ENCODE results near the gene CFDP1.
A peak's percentile ranks its signal among the peaks of the same experiment; 100 is the strongest.

CFDP1 gene

GRCh38 chr16:75317532-75317931 is 115.8 kb downstream of the CFDP1 start:
- no peak for DNase-seq

GRCh38 chr16:75317101-75317522 is 116.2 kb downstream of the CFDP1 start:
- DNase-seq: peak; percentile 96

- no peak for DNase-seq
These were observed 117.6 kb downstream of the CFDP1 start for GRCh38 chr16:75315539-75316306.

- DNase-seq: no peak
These were observed 120.4 kb downstream of the CFDP1 start for GRCh38 chr16:75312875-75313274.

- DNase-seq: no peak
These were observed 121.8 kb downstream of the CFDP1 start for GRCh38 chr16:75311383-75311938.

- DNase-seq: no peak
These were observed 122.8 kb downstream of the CFDP1 start for GRCh38 chr16:75310541-75310940.

GRCh38 chr16:75309899-75310430 is 123.3 kb downstream of the CFDP1 start:
- DNase-seq: no peak

- no peak for DNase-seq
These were observed 124.1 kb downstream of the CFDP1 start for GRCh38 chr16:75309156-75309555.

GRCh38 chr16:75308011-75308410 is 125.3 kb downstream of the CFDP1 start:
- DNase-seq: no peak

GRCh38 chr16:75307506-75307905 is 125.8 kb downstream of the CFDP1 start:
- DNase-seq: no peak

GRCh38 chr16:75306099-75306762 is 127.1 kb downstream of the CFDP1 start:
- DNase-seq: no peak

- DNase-seq: peak; percentile 83
These were observed 127.8 kb downstream of the CFDP1 start for GRCh38 chr16:75305364-75306098.

- DNase-seq: no peak
These were observed 128.6 kb downstream of the CFDP1 start for GRCh38 chr16:75304521-75305363.

GRCh38 chr16:75301804-75302203 is 131.5 kb downstream of the CFDP1 start:
- DNase-seq: no peak

GRCh38 chr16:75298267-75298666 is 135.0 kb downstream of the CFDP1 start:
- no peak for DNase-seq

GRCh38 chr16:75296606-75297005 is 136.7 kb downstream of the CFDP1 start:
- no peak for DNase-seq

GRCh38 chr16:75294773-75295459 is 138.4 kb downstream of the CFDP1 start:
- no peak for DNase-seq

GRCh38 chr16:75293772-75294171 is 139.5 kb downstream of the CFDP1 start:
- no peak for DNase-seq

GRCh38 chr16:75293173-75293572 is 140.1 kb downstream of the CFDP1 start:
- DNase-seq: no peak

- DNase-seq: no peak
These were observed 140.6 kb downstream of the CFDP1 start for GRCh38 chr16:75292691-75293090.

- DNase-seq: peak; percentile 15
These were observed 144.1 kb downstream of the CFDP1 start for GRCh38 chr16:75289189-75289588.

Data from inflammatory macrophage treated with lipopolysaccharide for 4 hours (primary cell).